Uterus (tissue), 2 donors: ENCODE data around the gene LLGL2.

ENCODE experiments used
- CTCF ChIP-seq, 4 experiments: fragments of 200-600 bp in 2 of 4; fragments of 450-650 bp in 2 of 4; sonication (generic) in 2 of 4; IDR thresholded peaks; one replicate each; pipeline ENCODE4 v1.5.1; 2016 to 2019; ENCODE audit warnings: antibody characterized with exemption in 4 of 4, mild to moderate bottlenecking in 2 of 4, moderate library complexity in 1 of 4
- POLR2A ChIP-seq, 2 donors: fragments of 450-650 bp; IDR thresholded peaks; one replicate each; pipeline ENCODE4 v1.6.1; 2016; ENCODE audit warnings: antibody characterized with exemption in 2 of 2, mild to moderate bottlenecking in 1 of 2, moderate library complexity in 1 of 2

DNA sequence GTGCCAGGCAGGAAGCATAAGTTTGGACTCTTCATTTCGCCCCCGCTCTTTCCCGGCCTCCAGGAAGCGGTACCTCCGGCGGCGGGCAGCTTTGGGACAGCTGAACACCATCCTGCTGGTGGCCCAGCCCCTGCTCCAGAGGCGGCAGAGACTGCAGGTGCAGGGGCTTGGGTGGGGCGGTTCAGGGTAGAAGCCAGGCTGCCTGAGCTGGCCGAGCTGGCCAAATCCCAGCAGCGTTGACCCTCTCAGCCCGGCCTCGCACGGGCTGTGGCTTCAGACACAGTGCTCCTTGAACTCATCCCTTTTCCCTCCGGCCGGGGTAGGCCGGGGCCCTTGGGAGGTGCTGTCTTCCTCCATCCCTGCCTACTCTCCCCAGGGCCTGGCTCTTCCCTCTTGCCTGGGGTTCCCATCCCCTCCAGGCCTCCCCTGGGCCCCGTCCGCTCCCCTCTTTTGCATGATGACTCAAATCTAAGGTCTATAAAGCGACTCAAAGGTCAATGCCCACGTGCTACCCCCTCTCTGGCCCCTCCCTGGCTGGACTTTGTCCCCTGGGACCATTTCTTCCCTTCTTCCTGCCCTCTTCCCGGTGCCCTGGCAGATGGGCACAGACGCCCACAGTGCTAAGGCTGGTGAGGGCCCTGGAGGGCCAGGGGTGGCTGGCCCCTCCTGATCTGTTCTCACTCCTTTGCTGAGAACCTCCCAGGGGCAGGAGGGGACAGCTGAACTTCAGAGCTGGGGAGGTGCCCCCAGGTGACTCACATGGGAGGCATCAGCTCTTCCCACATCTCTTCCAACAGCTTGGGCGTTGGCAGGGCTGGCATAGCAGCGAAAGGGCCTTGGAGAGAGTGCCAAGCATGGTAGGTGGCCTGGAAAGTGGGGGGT is 84.8 kb downstream of the LLGL2 start:
- TF ChIP-seq CTCF (IDR thresholded peaks at IDR 0.05): no peak
- no peak for TF ChIP-seq POLR2A (IDR thresholded peaks at IDR 0.05)
